ENCODE data around the gene FCHO2.

Gene FCHO2

DNA sequence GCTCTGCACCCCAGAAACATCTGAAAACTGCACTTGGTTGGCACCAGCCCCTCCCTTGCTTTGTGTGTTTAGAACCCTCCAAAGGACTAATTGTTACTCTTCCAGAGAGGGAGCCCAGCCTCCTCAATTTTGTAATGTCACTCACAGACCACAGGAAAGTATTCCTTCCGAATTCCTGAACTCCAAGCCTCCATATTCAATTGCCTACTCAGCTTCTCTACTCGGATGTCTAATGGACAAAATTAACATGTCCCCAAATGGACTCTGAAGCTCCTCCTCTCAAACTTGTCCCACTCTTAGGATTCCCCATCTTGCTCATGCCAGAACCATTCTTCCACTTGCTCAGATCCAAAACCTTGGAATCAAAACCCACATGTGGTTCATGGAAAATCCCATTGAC, 160.7 kb downstream of the FCHO2 start:
- H3K4me1 ChIP-seq (ENCODE audit: control insufficient read depth, low read depth, low read length), result peaks cover 6% of the 10 kb centered on the region
- no peak overlapping the region for H3K9ac ChIP-seq (ENCODE audit: low read length)
- H3K27me3 ChIP-seq (ENCODE audit: control insufficient read depth, insufficient read depth, low read length), result peaks cover 35% of the 10 kb centered on the region
- H3K36me3 ChIP-seq (ENCODE audit: control insufficient read depth, low read depth, low read length), result no peaks in the 10 kb centered on the region
- H3K27ac ChIP-seq (ENCODE audit: low read length), result no peak overlapping the region
- H3K4me3 ChIP-seq (ENCODE audit: low read length), result no peak overlapping the region
- no peaks in the 10 kb centered on the region for H3K9me3 ChIP-seq (ENCODE audit: control insufficient read depth, low read depth, low read length)

- Histone ChIP-seq H3K9me3 (ENCODE audit: control insufficient read depth, low read depth, low read length) (no peaks in the 10 kb centered on the region), H3K27me3 (ENCODE audit: control insufficient read depth, insufficient read depth, low read length) (peaks cover 42% of the 10 kb centered on the region), H3K27ac (ENCODE audit: low read length) (no peak overlapping the region), H3K9ac (ENCODE audit: low read length) (no peak overlapping the region), H3K4me3 (ENCODE audit: low read length) (no peak overlapping the region), H3K36me3 (ENCODE audit: control insufficient read depth, low read depth, low read length) (no peaks in the 10 kb centered on the region), H3K4me1 (ENCODE audit: control insufficient read depth, low read depth, low read length) (peaks cover 6% of the 10 kb centered on the region)
Observed at GRCh38 chr5:73117088-73117740, 161.4 kb downstream of the FCHO2 start.

- no peak overlapping the region for H3K27ac ChIP-seq (ENCODE audit: low read length)
- H3K27me3 ChIP-seq (ENCODE audit: control insufficient read depth, insufficient read depth, low read length), result peaks cover 51% of the 10 kb centered on the region
- H3K4me1 ChIP-seq (ENCODE audit: control insufficient read depth, low read depth, low read length), result peaks cover 6% of the 10 kb centered on the region
- no peaks in the 10 kb centered on the region for H3K36me3 ChIP-seq (ENCODE audit: control insufficient read depth, low read depth, low read length)
- no peaks in the 10 kb centered on the region for H3K9me3 ChIP-seq (ENCODE audit: control insufficient read depth, low read depth, low read length)
- H3K9ac ChIP-seq (ENCODE audit: low read length), result no peak overlapping the region
- no peak overlapping the region for H3K4me3 ChIP-seq (ENCODE audit: low read length)
Observed at GRCh38 chr5:73118391-73118973, 162.6 kb downstream of the FCHO2 start.

- Histone ChIP-seq H3K27ac (ENCODE audit: low read length) (no peak overlapping the region), H3K4me3 (ENCODE audit: low read length) (peak overlapping the region; percentile 44), H3K36me3 (ENCODE audit: control insufficient read depth, low read depth, low read length) (no peaks in the 10 kb centered on the region), H3K4me1 (ENCODE audit: control insufficient read depth, low read depth, low read length) (peaks cover 6% of the 10 kb centered on the region), H3K9me3 (ENCODE audit: control insufficient read depth, low read depth, low read length) (no peaks in the 10 kb centered on the region), H3K27me3 (ENCODE audit: control insufficient read depth, insufficient read depth, low read length) (peaks cover 51% of the 10 kb centered on the region), H3K9ac (ENCODE audit: low read length) (no peak overlapping the region)
Observed at GRCh38 chr5:73119451-73120157, 163.8 kb downstream of the FCHO2 start.

DNA sequence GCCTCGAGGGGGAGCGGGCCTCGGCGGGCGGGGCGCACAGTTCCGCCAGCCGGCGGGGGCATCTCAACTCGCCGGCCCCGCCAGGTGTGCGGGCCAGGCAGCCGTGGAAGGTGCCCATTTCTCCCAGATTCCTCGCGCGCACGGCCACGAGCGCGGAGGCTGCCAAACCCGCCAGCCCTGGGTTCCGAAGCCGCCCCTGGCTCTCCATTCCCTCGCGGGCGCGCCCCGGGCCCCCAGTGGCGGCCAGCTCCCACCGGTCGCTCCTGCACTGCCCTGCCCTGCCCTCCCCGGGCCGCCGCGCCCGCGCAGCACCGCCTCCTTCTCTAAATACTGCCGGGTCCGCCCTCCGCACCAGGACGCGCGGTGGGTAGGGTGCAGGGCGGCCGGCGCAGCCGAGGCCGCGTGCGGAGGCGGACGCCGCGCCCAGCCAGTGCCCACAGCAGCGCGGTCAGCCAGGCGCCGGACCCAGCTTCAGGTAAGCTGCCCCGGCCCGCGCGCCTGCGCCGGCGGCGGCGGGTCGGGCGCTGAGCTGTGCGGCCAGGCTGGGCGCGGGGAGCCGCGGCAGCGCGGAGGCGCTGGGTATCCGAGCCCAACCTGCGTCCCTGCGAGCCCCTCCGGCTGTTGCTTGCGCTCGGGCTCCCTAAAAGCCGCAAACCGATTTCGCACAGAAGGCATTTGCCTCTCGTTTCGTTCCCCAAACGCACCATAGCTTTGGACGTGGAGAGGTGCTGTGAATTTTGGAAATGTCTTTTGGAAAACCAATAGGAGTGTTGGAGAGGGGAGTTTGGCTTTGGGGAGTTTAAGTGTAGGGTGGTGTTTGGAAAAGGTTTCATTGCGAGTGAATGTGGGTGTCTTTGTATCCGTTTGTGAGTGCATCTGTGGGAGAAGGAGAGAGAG, 164.6 kb downstream of the FCHO2 start, which contains the start of gene TMEM171:
TSS of gene TMEM171 (plus strand) at position 354 of the 897 bp plus-strand sequence. CDS start 2,799 bp downstream, outside the sequence.
- no peaks in the 10 kb centered on the region for H3K9me3 ChIP-seq (ENCODE audit: control insufficient read depth, low read depth, low read length)
- peak within 1 kb of the TSS; percentile 86 for H3K4me3 ChIP-seq (ENCODE audit: low read length)
- peaks cover 6% of the 10 kb centered on the region for H3K4me1 ChIP-seq (ENCODE audit: control insufficient read depth, low read depth, low read length)
- no peaks in the 10 kb centered on the region for H3K36me3 ChIP-seq (ENCODE audit: control insufficient read depth, low read depth, low read length)
- no peak within 1 kb of the TSS for H3K27ac ChIP-seq (ENCODE audit: low read length)
- peak within 1 kb of the TSS; percentile 14 for H3K9ac ChIP-seq (ENCODE audit: low read length)
- H3K27me3 ChIP-seq (ENCODE audit: control insufficient read depth, insufficient read depth, low read length), result peaks cover 51% of the 10 kb centered on the region

GRCh38 chr5:73121119-73121463, 165.2 kb downstream of the FCHO2 start:
- peaks cover 51% of the 10 kb centered on the region for H3K27me3 ChIP-seq (ENCODE audit: control insufficient read depth, insufficient read depth, low read length)
- peak overlapping the region; percentile 86 for H3K4me3 ChIP-seq (ENCODE audit: low read length)

DNA sequence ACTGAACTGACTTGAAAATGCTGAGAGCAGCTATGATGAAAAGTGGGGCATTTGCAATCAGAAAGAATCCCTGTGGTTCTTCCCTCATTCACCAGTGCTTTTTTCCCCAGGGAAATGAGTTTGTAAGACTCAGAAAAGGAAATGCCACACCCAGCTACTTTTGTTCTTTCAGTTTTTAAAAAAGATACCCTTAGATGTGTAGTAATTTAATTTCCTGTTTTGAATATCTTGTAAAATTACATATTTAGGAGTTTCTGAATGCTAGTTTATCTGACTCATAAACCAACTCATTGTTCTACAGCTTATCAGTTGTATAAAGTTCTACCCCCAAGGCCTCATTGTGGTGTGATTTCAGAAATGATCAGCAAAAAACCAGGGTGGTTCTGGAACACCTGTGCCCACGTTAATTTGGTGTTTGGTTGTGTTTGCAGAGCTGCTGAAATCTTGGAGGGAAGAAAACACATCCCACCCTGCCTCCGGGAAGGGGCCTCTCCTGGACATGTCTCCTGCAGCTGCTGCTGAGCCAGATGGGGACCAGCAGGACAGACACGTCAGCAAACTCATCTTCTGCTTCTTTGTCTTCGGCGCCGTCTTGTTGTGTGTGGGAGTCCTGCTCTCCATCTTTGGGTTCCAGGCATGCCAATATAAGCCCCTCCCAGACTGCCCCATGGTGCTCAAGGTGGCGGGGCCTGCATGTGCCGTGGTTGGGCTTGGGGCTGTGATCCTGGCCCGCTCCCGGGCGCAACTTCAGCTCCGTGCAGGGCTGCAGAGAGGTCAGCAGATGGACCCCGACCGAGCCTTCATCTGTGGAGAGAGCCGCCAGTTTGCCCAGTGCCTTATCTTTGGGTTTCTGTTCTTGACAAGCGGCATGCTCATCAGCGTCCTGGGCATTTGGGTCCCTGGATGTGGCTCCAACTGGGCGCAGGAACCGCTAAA, 167.3 kb downstream of the FCHO2 start:
- Histone ChIP-seq H3K27me3 (ENCODE audit: control insufficient read depth, insufficient read depth, low read length) (peaks cover 48% of the 10 kb centered on the region), H3K9me3 (ENCODE audit: control insufficient read depth, low read depth, low read length) (no peaks in the 10 kb centered on the region), H3K9ac (ENCODE audit: low read length) (no peak overlapping the region), H3K4me3 (ENCODE audit: low read length) (no peak overlapping the region), H3K27ac (ENCODE audit: low read length) (no peak overlapping the region), H3K4me1 (ENCODE audit: control insufficient read depth, low read depth, low read length) (peaks cover 6% of the 10 kb centered on the region), H3K36me3 (ENCODE audit: control insufficient read depth, low read depth, low read length) (no peaks in the 10 kb centered on the region)

More at GRCh38 chr5:73121119-73121463, 165.2 kb downstream of the FCHO2 start:
- Histone ChIP-seq H3K9ac (ENCODE audit: low read length) (peak overlapping the region; percentile 14), H3K36me3 (ENCODE audit: control insufficient read depth, low read depth, low read length) (no peaks in the 10 kb centered on the region), H3K4me1 (ENCODE audit: control insufficient read depth, low read depth, low read length) (peaks cover 6% of the 10 kb centered on the region), H3K9me3 (ENCODE audit: control insufficient read depth, low read depth, low read length) (no peaks in the 10 kb centered on the region), H3K27ac (ENCODE audit: low read length) (no peak overlapping the region)

DNA sequence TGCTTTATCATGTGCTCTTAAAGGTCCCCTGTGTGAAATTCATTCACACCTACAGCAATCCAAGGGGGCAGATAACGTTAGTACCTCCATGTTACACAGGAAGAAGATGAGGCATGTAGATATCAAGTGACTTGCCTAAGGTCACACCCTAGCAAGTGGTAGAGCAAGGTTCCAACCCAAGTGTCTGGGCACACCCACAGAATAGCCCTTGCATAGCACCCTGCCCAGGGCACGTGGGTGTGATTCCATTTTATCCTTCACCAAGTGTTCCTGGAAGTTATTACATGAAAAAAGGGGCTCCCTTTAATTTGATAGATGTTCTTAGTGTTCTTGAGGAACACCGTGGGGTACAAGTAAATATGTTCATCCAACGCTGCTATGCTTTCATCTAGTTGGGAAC, 169.4 kb downstream of the FCHO2 start:
- H3K9me3 ChIP-seq (ENCODE audit: control insufficient read depth, low read depth, low read length), result no peaks in the 10 kb centered on the region
- no peak overlapping the region for H3K4me3 ChIP-seq (ENCODE audit: low read length)
- H3K36me3 ChIP-seq (ENCODE audit: control insufficient read depth, low read depth, low read length), result no peaks in the 10 kb centered on the region
- H3K27ac ChIP-seq (ENCODE audit: low read length), result no peak overlapping the region
- no peak overlapping the region for H3K9ac ChIP-seq (ENCODE audit: low read length)
- peaks cover 29% of the 10 kb centered on the region for H3K27me3 ChIP-seq (ENCODE audit: control insufficient read depth, insufficient read depth, low read length)
- peaks cover 7% of the 10 kb centered on the region for H3K4me1 ChIP-seq (ENCODE audit: control insufficient read depth, low read depth, low read length)

DNA sequence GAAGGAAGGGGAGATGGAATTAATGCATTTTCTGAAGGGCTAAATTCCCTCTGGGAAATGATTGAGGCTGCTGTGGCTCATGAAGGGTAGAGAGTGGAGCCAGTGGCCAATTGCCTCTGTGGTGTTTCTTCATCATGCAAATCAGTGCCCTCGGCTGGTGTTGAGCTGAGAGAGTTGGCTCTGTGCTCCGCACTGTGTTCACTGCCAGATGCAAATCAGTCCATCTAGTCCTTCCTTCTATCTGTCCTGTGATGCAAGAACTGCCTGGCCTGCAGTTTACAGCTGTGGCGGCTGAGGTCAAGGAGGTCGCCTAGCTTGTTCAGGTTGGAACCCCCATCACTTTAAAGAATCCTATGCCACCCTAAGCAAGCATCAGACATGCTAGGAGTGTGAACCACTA, 170.5 kb downstream of the FCHO2 start:
- Histone ChIP-seq H3K9ac (ENCODE audit: low read length) (no peak overlapping the region), H3K9me3 (ENCODE audit: control insufficient read depth, low read depth, low read length) (no peaks in the 10 kb centered on the region), H3K27ac (ENCODE audit: low read length) (no peak overlapping the region), H3K36me3 (ENCODE audit: control insufficient read depth, low read depth, low read length) (no peaks in the 10 kb centered on the region), H3K27me3 (ENCODE audit: control insufficient read depth, insufficient read depth, low read length) (peaks cover 18% of the 10 kb centered on the region), H3K4me3 (ENCODE audit: low read length) (no peak overlapping the region), H3K4me1 (ENCODE audit: control insufficient read depth, low read depth, low read length) (peaks cover 13% of the 10 kb centered on the region)

GRCh38 chr5:73126957-73127356, 171.1 kb downstream of the FCHO2 start:
- H3K27ac ChIP-seq (ENCODE audit: low read length), result no peak overlapping the region
- H3K4me3 ChIP-seq (ENCODE audit: low read length), result no peak overlapping the region
- peaks cover 12% of the 10 kb centered on the region for H3K27me3 ChIP-seq (ENCODE audit: control insufficient read depth, insufficient read depth, low read length)
- H3K9me3 ChIP-seq (ENCODE audit: control insufficient read depth, low read depth, low read length), result no peaks in the 10 kb centered on the region
- H3K36me3 ChIP-seq (ENCODE audit: control insufficient read depth, low read depth, low read length), result no peaks in the 10 kb centered on the region
- peaks cover 12% of the 10 kb centered on the region for H3K4me1 ChIP-seq (ENCODE audit: control insufficient read depth, low read depth, low read length)
- H3K9ac ChIP-seq (ENCODE audit: low read length), result no peak overlapping the region
